HG03521 (cell line): ENCODE measurements around the gene PPP2R5C.

ENCODE experiments used
- ATAC-seq: cut with Tn5 transposase; IDR thresholded peaks from one replicate; pipeline ENCODE4 v1.9.1; 2021; ENCODE audit warnings: mild to moderate bottlenecking, moderate library complexity; ENCODE audit not compliant: unreplicated experiment

PPP2R5C gene

GRCh38 chr14:101882141-101882935 is 120.8 kb downstream of the PPP2R5C start:
- no peak for ATAC-seq

GRCh38 chr14:101884089-101884933 is 122.8 kb downstream of the PPP2R5C start:
- ATAC-seq, result no peak

- ATAC-seq, result no peak
These were observed 123.5 kb downstream of the PPP2R5C start for GRCh38 chr14:101884934-101885576.

- no peak for ATAC-seq
These were observed 125.7 kb downstream of the PPP2R5C start for GRCh38 chr14:101887219-101887618.

GRCh38 chr14:101888182-101888581 is 126.7 kb downstream of the PPP2R5C start:
- no peak for ATAC-seq

GRCh38 chr14:101889366-101889765 is 127.9 kb downstream of the PPP2R5C start:
- no peak for ATAC-seq

GRCh38 chr14:101889898-101890297 is 128.4 kb downstream of the PPP2R5C start:
- no peak for ATAC-seq

- ATAC-seq, result no peak
These were observed 130.0 kb downstream of the PPP2R5C start for GRCh38 chr14:101891471-101891870.

GRCh38 chr14:101893759-101894158 is 132.2 kb downstream of the PPP2R5C start:
- ATAC-seq, result no peak

- ATAC-seq, result no peak
These were observed 133.0 kb downstream of the PPP2R5C start for GRCh38 chr14:101894365-101895081.

- no peak for ATAC-seq
These were observed 133.7 kb downstream of the PPP2R5C start for GRCh38 chr14:101895256-101895655.

- no peak for ATAC-seq
These were observed 135.8 kb downstream of the PPP2R5C start for GRCh38 chr14:101897326-101897725.

- no peak for ATAC-seq
These were observed 136.9 kb downstream of the PPP2R5C start for GRCh38 chr14:101898416-101898815.

GRCh38 chr14:101899263-101899662 is 137.8 kb downstream of the PPP2R5C start:
- ATAC-seq, result no peak

- ATAC-seq, result no peak
These were observed 138.7 kb downstream of the PPP2R5C start for GRCh38 chr14:101900253-101900652.

- ATAC-seq, result no peak
These were observed 141.6 kb downstream of the PPP2R5C start for GRCh38 chr14:101903111-101903561.

- no peak for ATAC-seq
These were observed 144.1 kb downstream of the PPP2R5C start for GRCh38 chr14:101905614-101906013.

- no peak for ATAC-seq
These were observed 145.1 kb downstream of the PPP2R5C start for GRCh38 chr14:101906645-101907044.

- no peak for ATAC-seq
These were observed 146.1 kb downstream of the PPP2R5C start for GRCh38 chr14:101907619-101908018.

- ATAC-seq, result no peak
These were observed 147.3 kb downstream of the PPP2R5C start for GRCh38 chr14:101908795-101909194.
